B cell (primary cell): ENCODE data around the gene ZSWIM7.

Experiments used
- EZH2 ChIP-seq: IDR thresholded peaks from 2 replicates; pipeline ENCODE4 v1.6.1; 2012; ENCODE audit warnings: borderline replicate concordance, low read depth, mild to moderate bottlenecking, moderate library complexity, low read length; ENCODE audit not compliant: insufficient read depth, poor library complexity, severe bottlenecking
- TF ChIP-seq, protein P1 (sequence below): fragments of 200-600 bp; IDR thresholded peaks from one replicate; pipeline ENCODE4 v1.8.0; 2022; ENCODE audit warnings: antibody characterized with exemption, mild to moderate bottlenecking

GRCh38 chr17:15981208-15981607, 18.3 kb downstream of the ZSWIM7 start:
- TF ChIP-seq, protein P1, sequence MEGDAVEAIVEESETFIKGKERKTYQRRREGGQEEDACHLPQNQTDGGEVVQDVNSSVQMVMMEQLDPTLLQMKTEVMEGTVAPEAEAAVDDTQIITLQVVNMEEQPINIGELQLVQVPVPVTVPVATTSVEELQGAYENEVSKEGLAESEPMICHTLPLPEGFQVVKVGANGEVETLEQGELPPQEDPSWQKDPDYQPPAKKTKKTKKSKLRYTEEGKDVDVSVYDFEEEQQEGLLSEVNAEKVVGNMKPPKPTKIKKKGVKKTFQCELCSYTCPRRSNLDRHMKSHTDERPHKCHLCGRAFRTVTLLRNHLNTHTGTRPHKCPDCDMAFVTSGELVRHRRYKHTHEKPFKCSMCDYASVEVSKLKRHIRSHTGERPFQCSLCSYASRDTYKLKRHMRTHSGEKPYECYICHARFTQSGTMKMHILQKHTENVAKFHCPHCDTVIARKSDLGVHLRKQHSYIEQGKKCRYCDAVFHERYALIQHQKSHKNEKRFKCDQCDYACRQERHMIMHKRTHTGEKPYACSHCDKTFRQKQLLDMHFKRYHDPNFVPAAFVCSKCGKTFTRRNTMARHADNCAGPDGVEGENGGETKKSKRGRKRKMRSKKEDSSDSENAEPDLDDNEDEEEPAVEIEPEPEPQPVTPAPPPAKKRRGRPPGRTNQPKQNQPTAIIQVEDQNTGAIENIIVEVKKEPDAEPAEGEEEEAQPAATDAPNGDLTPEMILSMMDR: no peak
- no peak for TF ChIP-seq EZH2
